Heart left ventricle (tissue), 13 donors: ENCODE data around the gene BOD1L1.

Source experiments
- CTCF ChIP-seq, 12 donors: fragments of 200-600 bp; sonication (generic) in 4 of 12; IDR thresholded peaks; one replicate each; pipeline versions ENCODE4 v1.5.0 to v1.8.0; 2018 to 2022; ENCODE audit warnings: antibody characterized with exemption in 12 of 12, mild to moderate bottlenecking in 5 of 12
- POLR2A ChIP-seq, 2 donors: fragments of 450-650 bp; IDR thresholded peaks; one replicate each; pipeline ENCODE4 v1.6.1; 2017; ENCODE audit warnings: antibody characterized with exemption in 2 of 2, mild to moderate bottlenecking in 2 of 2, moderate library complexity in 2 of 2
- donor health status: ischemic (EF 13 %, LVEDD 7.1; RV severe dilation, severe dysfunction).
- donor health status: DM: no; HTN: yes; CAD: no.
- donor health status: DM: no; HTN: no; CAD: no.
- donor health status: ischemic (EF 25% LVEDD 6.9; RV normal size, moderate dysfunction).
- donor health status: ischemic (EF 25% LVEDD 5.7; RV mildly dilated, moderate dysfunction).
- donor health status: ischemic (EF 35%, LVEDD 5.7; RV mildly dilated, moderate dysfunction).
- donor health status: nonischemic (EF 11% LVEDD 7.7; RV severe dilation, severe dysfunction).
- donor health status: DM: yes; HTN: yes; CAD: no.
- donor health status: PGD.
- donor health status: ischemic (EF 29% LVEDD 5.4; RV normal size, mild dysfunction).
- donor health status: nonischemic (EF 23%, LVEDD 6.1; RV moderate dilation, normal function).

GRCh38 chr4:13592220-13592619, 35.3 kb downstream of the BOD1L1 start:
- TF ChIP-seq CTCF (IDR thresholded peaks at IDR 0.05) (no peak), POLR2A (IDR thresholded peaks at IDR 0.05) (no peak)
